GM19455 (cell line): ENCODE results near the gene ARHGEF10L.

Experiments used
- ATAC-seq: cut with Tn5 transposase; IDR thresholded peaks from one replicate; pipeline ENCODE4 v1.9.1; 2021; ENCODE audit not compliant: unreplicated experiment

The ARHGEF10L gene

DNA sequence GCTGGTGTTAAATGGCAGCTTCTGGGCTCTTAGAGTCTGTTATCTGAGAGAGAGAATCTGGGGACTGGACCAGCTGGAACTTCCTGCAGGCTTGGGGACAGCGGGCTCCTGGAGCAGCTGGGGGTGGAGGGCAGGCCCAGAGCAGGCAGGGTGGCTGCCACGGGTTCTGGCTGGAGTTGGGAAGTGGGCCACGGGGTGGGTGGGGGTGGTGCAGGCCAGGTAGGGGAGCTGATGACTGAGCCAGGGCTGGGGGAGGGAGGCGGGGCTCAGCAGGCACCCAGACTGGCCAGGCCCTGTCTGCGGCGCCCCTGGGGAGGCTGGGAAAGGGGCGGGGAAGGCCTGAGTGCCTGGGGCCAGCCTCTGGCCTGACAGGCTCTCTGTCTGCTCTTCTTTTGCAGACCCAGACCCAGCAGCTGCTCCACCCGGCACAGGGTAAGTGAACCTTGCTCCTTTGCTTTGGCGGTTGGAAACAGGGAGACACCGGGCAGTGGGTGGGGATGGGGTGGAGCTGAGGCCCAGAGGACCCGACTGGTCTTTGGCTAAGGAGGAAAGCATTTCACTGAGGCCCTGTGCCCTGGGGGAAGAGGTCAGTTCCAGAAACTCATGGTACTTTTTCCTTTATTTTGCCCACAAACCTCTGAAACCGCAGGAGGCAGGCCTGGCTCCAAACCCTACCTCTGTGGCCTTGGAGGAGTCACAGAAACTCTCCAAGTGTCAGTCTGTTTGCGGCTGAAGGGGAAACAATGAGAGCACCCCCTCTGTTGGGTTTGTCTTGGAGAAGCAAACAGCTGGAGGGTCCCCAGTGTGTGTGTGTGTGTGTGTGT lies 48.8 kb downstream of the ARHGEF10L start:
- ATAC-seq, result no peak

GRCh38 chr1:17591814-17592430 lies 52.4 kb downstream of the ARHGEF10L start:
- ATAC-seq, result no peak

DNA sequence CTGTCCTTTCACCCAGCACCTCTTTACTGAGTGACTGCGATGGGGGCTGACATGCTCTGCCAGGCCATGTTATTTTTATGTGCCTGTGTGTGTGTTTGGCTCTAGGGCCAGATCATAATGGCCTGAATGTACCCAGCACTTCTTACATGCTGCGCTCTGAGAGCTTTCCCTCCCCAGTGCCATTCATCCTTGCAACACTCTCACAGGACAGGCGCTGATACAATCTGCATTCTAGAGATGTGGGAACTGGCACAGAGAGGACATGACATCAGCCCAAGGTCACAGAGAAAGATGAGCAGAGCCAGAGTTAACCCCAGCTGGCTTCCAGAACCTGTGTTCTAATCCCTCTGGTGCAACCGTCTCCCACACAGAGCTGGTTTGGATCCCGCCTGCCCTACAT lies 54.5 kb downstream of the ARHGEF10L start:
- no peak for ATAC-seq

- ATAC-seq, result no peak
Measured at GRCh38 chr1:17594690-17595601, 55.4 kb downstream of the ARHGEF10L start.

DNA sequence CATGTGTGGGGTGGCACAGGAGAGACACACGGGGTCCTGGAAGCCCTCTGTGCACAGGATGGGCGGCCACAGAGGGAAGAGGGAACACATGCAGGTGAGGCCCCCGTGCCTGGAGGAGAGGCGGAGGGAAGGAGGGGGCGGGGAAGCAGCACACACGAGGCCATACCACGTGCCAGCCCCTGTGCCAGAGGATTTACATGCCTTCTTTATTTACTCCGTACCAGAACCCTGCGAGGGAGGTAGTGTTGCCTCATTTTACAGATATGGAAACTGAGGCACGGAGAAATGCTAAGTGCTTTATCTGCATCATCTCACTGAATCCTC lies 56.1 kb downstream of the ARHGEF10L start:
- no peak for ATAC-seq

DNA sequence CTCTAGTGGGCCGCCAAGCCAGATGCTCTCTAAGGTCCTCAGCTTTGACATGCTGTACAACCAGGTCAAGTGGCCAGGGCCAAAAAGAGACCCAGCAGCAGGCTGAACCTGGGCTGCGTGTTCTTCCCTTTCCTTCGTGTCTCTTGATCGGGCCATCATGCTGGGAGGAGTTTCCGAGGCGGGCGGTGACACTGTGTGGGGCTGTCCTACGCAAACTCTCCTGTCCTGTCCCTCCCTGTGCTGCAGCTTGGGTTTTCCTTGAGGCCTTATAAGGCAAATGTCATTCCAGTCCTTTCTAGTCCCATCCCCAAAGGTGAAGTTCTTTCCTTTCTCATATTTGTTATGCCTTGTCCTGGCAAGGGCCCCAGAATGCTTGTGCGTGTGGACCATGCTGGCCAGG lies 56.7 kb downstream of the ARHGEF10L start:
- ATAC-seq, result no peak

GRCh38 chr1:17596651-17597509 lies 57.4 kb downstream of the ARHGEF10L start:
- ATAC-seq, result no peak

GRCh38 chr1:17597651-17598050 lies 58.2 kb downstream of the ARHGEF10L start:
- no peak for ATAC-seq

GRCh38 chr1:17598251-17598650 lies 58.8 kb downstream of the ARHGEF10L start:
- no peak for ATAC-seq

DNA sequence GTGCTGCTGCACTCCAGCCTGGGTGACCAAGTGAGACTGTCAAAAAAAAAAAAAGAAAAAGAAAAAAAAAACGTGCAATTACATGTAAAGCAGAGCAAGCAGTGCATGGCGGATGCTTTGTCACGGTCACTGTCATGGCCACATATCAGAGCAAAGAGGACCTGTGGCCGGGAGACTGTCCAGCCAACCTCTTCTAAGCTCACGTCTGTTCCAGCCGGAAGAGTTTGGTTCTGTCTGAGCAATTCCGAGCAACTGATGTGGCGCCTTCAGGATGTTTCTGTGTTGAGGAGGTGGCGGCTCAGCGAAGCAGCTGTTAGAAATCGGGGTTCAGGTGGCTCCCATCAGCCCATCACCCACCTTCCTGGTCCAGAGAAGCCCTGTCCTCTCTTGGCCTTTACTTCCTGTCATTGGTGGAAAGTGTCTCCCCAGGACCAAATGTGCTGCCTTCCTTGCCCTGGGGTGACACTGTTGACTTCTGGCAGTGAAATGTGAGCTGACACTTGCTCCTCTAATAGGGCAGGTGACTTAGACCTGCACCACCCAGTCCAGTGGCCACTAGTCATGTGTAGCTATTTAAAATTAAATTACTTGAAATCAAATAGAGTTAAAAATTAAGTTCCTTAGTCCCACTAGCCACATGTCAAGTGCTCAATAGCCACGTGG lies 59.9 kb downstream of the ARHGEF10L start:
- no peak for ATAC-seq

DNA sequence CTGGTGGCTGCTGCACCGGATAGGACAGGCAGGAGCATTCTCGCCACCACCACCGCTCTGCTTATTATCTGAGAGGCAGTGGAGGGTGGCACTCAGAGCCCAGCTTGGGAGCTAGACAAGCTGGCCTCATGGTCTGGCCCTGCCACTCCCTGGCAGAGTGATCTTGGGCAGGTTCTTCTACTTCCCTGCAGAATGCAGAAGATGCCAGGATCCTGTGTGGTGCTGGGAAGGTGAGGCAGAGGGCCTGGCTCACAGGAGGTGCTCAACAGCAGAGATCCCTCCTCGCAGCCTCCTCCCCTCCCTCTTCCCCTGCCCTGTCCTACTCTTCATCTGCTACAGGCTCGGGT lies 60.4 kb downstream of the ARHGEF10L start:
- ATAC-seq, result no peak

GRCh38 chr1:17600321-17600720 lies 60.8 kb downstream of the ARHGEF10L start:
- ATAC-seq, result no peak

- no peak for ATAC-seq
Measured at GRCh38 chr1:17601643-17602382, 62.3 kb downstream of the ARHGEF10L start.

DNA sequence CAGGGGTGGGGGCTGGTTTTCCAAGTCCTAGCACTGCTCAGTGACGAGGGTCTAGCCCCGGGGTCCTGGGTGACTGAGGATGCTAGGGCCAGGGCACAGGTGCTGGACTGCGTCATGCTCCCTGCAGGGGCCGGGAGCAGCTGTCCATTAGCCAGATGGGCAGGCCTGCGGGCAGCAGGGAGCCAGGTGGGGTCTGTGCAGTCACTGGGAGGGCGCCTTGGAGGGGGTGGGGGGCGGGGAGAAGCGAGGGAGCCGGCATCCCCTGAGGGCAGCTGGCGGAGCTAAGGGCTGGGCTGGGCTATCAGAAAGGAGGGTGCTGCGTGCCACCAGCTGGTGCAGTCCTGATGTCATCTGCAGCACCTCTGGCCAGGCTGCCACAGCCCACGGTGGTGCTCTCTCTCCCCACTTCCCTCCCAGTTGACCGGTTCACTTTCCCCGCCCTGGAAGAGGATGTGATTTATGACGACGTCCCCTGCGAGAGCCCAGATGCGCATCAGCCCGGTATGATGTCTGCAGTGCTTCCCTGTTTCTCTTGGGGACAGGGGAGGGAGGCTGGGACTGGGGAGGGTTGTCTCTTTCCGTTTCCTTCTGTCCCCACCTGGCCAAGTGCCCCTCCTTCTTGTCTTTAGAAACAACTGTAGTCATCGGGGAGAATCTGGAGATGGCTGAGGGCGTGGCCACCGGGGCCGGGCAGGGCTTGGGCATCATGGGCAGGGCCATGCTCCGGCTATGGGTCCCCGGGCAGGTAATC lies 63.8 kb downstream of the ARHGEF10L start:
- ATAC-seq, result no peak

- ATAC-seq, result no peak
Measured at GRCh38 chr1:17605582-17606344, 66.3 kb downstream of the ARHGEF10L start.

- no peak for ATAC-seq
Measured at GRCh38 chr1:17606826-17607440, 67.4 kb downstream of the ARHGEF10L start.

DNA sequence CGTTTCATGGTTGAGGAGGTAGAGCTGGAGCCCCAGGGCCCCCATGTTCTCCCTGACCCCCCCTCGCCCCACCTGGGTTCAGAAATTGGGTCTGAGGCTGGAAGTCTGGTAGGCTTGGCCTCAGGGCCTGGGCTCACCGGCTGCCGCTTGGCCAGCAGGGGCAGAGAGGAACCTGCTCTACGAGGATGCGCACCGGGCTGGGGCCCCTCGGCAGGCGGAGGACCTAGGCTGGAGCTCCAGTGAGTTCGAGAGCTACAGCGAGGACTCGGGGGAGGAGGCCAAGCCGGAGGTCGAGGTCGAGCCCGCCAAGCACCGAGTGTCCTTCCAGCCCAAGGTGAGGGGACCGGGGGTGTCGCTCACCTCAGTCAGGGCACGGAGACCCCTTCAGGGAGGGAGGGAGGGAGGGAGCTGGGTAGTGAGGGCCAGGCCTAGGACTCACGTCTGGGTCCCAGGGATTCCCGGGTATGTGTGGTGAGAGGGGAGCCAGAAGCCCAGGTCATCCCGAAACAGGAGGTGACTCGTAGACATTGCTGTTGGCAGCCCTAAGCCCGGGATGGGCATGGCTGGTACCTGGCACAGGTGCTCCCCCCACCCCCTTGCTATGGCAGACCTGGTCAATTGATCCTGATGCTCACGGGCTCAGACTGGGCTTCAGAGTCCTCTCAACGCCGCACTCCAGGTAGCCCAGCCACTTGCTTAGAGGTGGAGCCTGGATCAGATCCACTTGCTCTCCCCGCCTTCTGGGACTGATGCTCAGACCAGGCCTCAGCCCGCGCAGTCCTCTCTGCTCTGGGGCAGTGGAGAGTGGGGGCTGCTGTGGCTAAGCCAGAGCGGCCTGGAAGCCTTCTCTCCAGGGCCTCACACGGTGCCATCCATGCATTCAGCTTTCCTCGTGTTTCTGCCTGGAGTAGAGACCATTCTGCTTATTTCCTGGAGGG lies 68.4 kb downstream of the ARHGEF10L start:
- no peak for ATAC-seq
